Fibroblast of lung (primary cell): ENCODE measurements around the gene ADD2.

Experiments used
- CTCF ChIP-seq, 2 donors: IDR thresholded peaks in 1 of 2; conservative IDR thresholded peaks in 1 of 2; 1 replicate in 1 of 2; 2 replicates in 1 of 2; pipeline ENCODE4 v1.5.1; 2011 to 2012; ENCODE audit warnings: low read length in 2 of 2, control low read depth in 1 of 2, inconsistent platforms in 1 of 2, low read depth in 1 of 2, mild to moderate bottlenecking in 1 of 2
- EZH2 ChIP-seq: IDR thresholded peaks from 2 replicates; pipeline ENCODE4 v1.5.1; 2012; ENCODE audit warnings: low read length, control low read depth, mild to moderate bottlenecking; ENCODE audit errors: missing control alignments

GRCh38 chr2:70648961-70649360, 119.0 kb downstream of the ADD2 start:
- TF ChIP-seq CTCF (conservative IDR thresholded peaks at IDR 0.05 in 1 of 2, IDR thresholded peaks at IDR 0.05 in 1 of 2; ENCODE audit: low read depth in 1 of 2, low read length in 2 of 2) (no peak), EZH2 (no peak)
